NCI-H1436 treated with DMSO at 0.1 percent for 48 hours (cell line): ENCODE results near the gene SP140L.
"Not testable (repeated sequence)": the region's sequence is repeated elsewhere in the genome, so short reads cannot be mapped to it uniquely, and the experiment has no call there.

Source experiments
- DNase-seq: peaks from one replicate; lab custom pipeline; 2025; lab: John Stamatoyannopoulos, UW

Gene SP140L

GRCh38 chr2:230326453-230327417 is at the start of gene SP140L:
SP140L (plus strand) TSS chr2:230327193; CDS start chr2:230327270, 77 bp downstream.
- DNase-seq, result no peak

GRCh38 chr2:230282936-230283335 is 44.1 kb upstream of the SP140L start:
- DNase-seq, result no peak

GRCh38 chr2:230286048-230286447 is 40.9 kb upstream of the SP140L start:
- no peak for DNase-seq

- DNase-seq, result not testable (repeated sequence)
These were observed 37.7 kb upstream of the SP140L start for GRCh38 chr2:230289311-230289710.

- DNase-seq, result no peak
These were observed 31.8 kb upstream of the SP140L start for GRCh38 chr2:230295192-230295591.

- DNase-seq, result no peak
These were observed 30.1 kb upstream of the SP140L start for GRCh38 chr2:230296917-230297316.

- no peak for DNase-seq
These were observed 27.4 kb upstream of the SP140L start for GRCh38 chr2:230299618-230300017.

- DNase-seq, result no peak
These were observed 21.3 kb upstream of the SP140L start for GRCh38 chr2:230305416-230306275.

- DNase-seq, result no peak
These were observed 20.5 kb upstream of the SP140L start for GRCh38 chr2:230306474-230306873.

GRCh38 chr2:230307485-230307884 is 19.5 kb upstream of the SP140L start:
- DNase-seq, result no peak

GRCh38 chr2:230308402-230309000 is 18.5 kb upstream of the SP140L start:
- no peak for DNase-seq

GRCh38 chr2:230310792-230311191 is 16.2 kb upstream of the SP140L start:
- DNase-seq, result not testable (repeated sequence)

- DNase-seq, result not testable (repeated sequence)
These were observed 15.4 kb upstream of the SP140L start for GRCh38 chr2:230311634-230312033.

- no peak for DNase-seq
These were observed 14.4 kb upstream of the SP140L start for GRCh38 chr2:230312638-230313037.

- DNase-seq, result no peak
These were observed 9.6 kb upstream of the SP140L start for GRCh38 chr2:230317366-230317765.

GRCh38 chr2:230318190-230319121 is 8.5 kb upstream of the SP140L start:
- no peak for DNase-seq

GRCh38 chr2:230319211-230319862 is 7.7 kb upstream of the SP140L start:
- no peak for DNase-seq

- no peak for DNase-seq
These were observed 6.0 kb upstream of the SP140L start for GRCh38 chr2:230321031-230321430.

GRCh38 chr2:230322561-230323384 is 4.2 kb upstream of the SP140L start:
- no peak for DNase-seq
